GM12873 (cell line): ENCODE results near the gene RPS19.

ENCODE experiments used
- CTCF ChIP-seq: IDR thresholded peaks from 2 replicates; pipeline ENCODE4 v1.5.1; 2012; ENCODE audit warnings: low read depth, mild to moderate bottlenecking, moderate library complexity, low read length, control low read depth; ENCODE audit not compliant: insufficient read depth; ENCODE audit errors: missing control alignments

RPS19 gene

GRCh38 chr19:41910240-41910991, 50.4 kb downstream of the RPS19 start:
- no peak for TF ChIP-seq CTCF

GRCh38 chr19:41910992-41911888, 51.2 kb downstream of the RPS19 start:
- no peak for TF ChIP-seq CTCF

- TF ChIP-seq CTCF = no peak
Observed at GRCh38 chr19:41911889-41912731, 52.1 kb downstream of the RPS19 start.

GRCh38 chr19:41912899-41913537, 53.0 kb downstream of the RPS19 start:
- TF ChIP-seq CTCF = no peak

- TF ChIP-seq CTCF = no peak
Observed at GRCh38 chr19:41913538-41914423, 53.7 kb downstream of the RPS19 start.

GRCh38 chr19:41915021-41915775, 55.1 kb downstream of the RPS19 start:
- TF ChIP-seq CTCF = no peak
